GM18873 (cell line): ENCODE results near the gene IFNA7.
"Not testable (repeated sequence)": the region's sequence is repeated elsewhere in the genome, so short reads cannot be mapped to it uniquely, and the experiment has no call there.

Source experiments
- ATAC-seq: cut with Tn5 transposase; IDR thresholded peaks from one replicate; pipeline ENCODE4 v1.9.1; 2021; ENCODE audit warnings: mild to moderate bottlenecking, moderate library complexity, moderate number of reproducible peaks; ENCODE audit not compliant: unreplicated experiment, low FRiP score

Gene IFNA7

DNA sequence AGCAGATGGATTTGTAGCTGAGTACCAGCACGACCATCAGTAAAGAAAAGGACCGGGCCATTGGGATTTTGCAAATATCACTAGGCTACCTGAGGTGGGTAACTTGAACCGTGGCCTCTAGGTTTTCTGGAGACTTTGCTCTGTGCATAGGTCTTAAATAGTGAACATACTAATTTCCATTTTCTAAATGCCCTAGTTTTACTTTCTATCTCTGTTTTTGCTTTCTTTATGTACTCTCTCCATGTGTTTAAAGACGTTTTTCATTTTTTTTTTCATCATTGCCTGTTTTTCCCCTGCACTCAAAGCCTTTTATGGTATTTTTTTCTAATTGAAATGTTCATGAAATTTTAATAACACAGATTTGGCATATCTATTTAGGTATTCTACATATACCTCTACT is at the start of gene IFNA7:
TSS of gene IFNA7 (minus strand) at position 101 of the 400 bp plus-strand sequence. CDS start at position 61, 40 bp downstream.
- not testable (repeated sequence) for ATAC-seq

DNA sequence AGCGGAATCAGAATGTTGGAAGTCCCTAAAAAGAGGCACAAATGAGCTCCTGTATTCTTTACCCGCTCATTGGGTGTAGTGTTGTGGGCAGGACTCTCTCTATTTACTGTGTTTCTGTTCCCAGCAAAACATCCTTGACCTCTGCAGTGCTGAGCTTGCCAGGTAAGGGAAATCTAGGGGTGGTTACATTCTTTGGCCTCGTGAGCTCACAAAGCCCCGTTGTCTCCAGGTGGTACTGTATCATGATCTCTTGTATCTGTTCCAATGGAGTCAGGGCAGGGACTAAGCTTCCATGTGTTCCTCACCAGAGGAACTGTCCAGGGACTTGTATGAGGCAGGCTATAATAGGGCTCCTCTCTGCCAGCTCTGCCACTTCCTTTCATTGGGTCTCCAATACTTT is 49.6 kb upstream of the IFNA7 start:
- ATAC-seq: no peak

DNA sequence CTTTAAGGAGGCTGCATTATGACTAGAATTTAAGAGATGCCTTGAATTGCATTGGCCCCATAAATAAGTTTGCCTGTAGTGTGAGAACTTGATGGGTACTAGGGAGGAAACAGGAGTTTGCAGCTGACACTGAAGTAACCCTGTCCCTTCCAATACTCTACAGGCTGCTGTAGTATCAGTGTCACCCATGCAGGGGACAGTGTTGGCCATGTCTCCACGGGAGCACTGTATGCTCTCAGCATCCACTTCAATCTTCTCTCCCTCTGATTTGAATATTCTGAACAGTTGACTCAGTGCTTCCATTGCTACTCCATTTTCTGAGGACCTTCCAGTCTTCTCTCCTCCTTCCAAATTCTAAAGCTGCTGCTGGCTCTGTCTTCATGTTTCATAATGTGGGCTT is 49.2 kb upstream of the IFNA7 start:
- no peak for ATAC-seq

DNA sequence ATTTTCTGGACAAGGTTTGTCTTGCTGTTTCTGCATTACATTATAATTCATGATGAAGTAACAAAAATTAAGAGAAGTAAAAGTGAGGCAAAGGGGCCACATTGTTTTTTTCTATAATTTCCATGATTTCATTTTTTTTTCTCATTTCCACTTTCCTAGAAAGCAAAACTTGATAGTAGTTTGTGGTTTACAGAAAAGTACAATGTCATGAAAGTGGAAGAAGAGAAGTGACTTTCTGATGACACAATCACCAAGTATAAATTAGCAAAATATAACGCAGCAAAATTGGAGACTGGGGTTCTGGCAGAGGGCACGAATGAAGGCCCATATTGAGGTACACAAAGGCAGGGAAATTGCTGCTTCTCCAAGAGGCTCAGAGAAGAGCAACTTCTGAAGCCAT is 42.8 kb upstream of the IFNA7 start:
- ATAC-seq: no peak

DNA sequence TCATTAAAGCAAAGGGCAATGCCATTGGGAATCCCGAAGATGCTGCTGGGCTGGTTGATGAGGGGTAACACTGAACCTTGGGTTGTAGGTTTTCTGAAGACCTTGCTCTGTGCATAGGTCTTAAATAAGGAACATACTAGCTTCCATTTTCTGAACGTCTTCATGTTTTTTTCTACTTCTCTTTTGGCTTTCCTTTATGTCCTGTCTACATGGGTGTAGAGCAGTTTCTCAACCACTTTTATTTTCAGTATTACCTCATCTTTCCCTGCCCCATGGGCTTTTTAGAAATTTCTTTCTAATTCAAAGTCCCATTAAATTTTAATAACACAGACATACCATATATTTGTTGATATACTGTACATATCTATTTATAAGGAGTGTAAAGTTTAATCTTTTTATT is 37.9 kb upstream of the IFNA7 start, which contains the start of gene IFNA14:
TSS of gene IFNA14 (minus strand) at position 95 of the 400 bp plus-strand sequence. CDS start at position 25, 70 bp downstream.
- ATAC-seq: no peak

DNA sequence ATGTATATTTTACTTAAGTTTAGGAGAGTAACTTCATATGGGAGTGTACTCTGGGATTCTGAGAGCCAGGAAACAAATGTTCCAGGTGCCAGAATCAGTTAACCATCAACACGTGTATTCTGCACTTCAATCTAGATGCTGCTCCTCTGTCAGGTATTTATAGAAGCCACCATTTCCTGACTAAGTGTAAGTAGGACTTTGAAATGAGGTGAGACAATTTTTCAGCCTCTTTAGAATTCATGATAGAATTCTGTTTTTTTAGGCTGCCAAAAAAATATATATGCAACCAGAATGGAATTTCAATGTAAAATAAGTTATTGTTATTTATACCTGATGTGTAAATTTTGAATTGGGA is 34.3 kb upstream of the IFNA7 start:
- ATAC-seq: not testable (repeated sequence)

DNA sequence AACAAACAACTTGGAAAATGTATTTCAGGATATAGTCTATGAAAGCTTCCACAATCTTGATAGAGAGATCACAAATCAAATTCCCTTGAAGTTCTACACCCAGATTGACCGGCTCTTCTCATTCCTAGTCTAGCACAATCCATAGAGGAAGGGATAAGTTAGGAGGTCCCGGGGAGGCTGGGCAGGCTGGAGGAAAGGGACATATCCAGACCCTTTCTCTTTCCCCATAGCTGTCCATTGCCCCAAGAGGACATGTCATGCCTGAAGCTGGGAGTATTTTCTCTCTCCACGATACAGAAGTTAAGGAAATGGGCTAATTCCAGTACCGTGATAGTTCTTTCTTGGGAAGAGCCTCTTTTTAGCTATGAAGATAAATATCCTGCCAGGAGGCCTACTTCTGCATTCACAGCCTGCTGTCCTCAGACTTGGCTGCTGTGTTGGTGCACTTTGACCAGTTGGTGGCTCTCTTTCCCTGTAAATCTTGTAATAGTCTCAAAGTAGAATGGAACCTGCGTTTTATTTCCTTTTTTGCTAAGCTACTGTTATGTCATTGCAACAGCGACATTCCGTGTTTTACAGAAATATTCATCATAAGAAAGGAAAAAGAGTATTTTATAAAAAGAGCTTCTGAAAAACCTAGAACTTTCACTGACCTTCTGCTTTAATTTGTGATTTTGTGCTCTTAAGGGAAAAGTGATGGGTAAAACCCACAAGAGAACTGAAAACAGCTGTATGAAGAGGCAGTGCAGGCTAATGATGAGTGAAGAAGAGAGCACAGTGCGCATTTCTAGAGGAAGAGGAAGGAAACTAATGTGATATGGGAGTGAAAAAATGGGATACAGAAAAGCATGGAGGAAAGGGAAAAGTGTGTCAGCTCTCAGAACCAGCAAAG is 33.7 kb upstream of the IFNA7 start:
- ATAC-seq: peak; percentile 57

DNA sequence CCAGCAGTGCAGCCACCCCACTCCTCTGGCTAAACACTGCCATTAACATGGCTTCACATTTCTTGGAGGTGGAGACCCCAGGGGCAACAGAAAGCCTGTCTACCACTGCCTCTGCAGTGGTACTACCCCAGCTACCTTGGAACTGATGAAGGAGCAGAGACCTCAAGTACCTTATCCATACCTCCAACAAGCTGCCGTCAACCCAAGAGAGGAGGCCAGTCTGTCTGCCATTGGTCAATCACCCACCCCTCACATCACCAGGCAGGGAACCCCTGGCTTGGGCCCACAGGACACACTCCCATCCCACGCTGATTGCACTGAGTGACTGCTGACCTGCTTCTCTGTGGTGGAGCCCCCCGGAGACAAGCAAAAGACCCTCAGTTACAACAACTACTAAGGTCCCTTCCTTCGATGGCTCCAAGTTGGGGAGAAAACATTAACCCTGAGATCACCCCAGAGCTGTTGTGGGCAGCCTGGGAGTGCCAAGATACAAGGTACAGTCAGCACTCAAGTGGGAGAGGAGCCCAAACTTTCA is 32.2 kb upstream of the IFNA7 start:
- no peak for ATAC-seq

DNA sequence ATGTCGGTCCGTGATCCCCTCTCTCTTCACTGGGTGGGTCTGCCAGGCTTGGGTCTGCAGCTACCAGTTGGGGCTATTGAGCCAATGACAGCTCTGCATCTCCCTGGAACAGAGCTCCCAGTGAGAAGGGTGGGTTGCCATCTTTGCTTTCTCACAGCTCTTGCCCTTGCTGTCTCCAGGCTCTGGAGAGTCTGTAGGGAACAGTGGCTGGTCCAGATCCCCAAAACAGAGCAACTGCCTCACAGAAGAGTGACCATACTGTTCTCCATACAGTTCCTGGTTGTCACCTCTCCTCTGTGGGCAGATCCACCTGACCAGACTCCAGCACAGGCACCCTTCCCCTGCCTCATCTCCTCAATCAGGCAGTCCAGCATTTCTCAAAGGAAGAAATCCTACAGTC is 31.3 kb upstream of the IFNA7 start:
- ATAC-seq: no peak

DNA sequence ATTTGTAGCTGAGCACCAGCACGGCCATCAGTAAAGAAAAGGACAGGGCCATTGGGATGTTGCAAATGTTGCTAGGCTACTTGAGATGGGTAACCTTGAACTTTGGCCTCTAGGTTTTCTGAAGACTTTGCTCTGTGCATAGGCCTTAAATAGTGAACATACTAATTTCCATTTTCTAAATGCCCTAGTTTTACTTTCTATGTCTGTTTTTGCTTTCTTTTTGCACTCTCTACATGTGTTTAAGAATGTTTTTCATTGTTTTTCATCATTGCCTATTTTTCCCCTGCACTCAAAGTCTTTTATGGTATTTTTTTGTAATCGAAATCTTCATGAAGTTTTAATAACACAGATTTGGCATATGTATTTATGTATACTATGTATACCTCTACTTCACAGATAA is 26.1 kb upstream of the IFNA7 start, which contains the start of gene IFNA17:
TSS of gene IFNA17 (minus strand) at position 101 of the 400 bp plus-strand sequence. CDS start at position 52, 49 bp downstream.
- ATAC-seq: no peak

DNA sequence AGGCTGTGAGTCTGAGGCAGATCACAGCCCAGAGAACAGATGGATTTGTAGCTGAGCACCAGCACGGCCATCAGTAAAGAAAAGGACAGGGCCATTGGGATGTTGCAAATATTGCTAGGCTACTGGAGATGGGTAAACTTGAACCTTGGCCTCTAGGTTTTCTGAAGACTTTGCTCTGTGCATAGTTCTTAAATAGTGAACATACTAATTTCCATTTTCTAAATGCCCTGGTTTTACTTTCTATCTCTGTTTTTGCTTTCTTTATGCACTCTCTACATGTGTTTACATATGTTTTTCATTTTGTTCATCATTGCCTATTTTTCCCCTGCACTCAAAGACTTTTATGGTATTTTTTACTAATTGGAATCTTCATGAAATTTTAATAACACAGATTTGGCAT is 15.2 kb upstream of the IFNA7 start, which contains the start of gene IFNA16:
TSS of gene IFNA16 (minus strand) at position 101 of the 400 bp plus-strand sequence. CDS start at position 95, 6 bp downstream.
- ATAC-seq: not testable (repeated sequence)

DNA sequence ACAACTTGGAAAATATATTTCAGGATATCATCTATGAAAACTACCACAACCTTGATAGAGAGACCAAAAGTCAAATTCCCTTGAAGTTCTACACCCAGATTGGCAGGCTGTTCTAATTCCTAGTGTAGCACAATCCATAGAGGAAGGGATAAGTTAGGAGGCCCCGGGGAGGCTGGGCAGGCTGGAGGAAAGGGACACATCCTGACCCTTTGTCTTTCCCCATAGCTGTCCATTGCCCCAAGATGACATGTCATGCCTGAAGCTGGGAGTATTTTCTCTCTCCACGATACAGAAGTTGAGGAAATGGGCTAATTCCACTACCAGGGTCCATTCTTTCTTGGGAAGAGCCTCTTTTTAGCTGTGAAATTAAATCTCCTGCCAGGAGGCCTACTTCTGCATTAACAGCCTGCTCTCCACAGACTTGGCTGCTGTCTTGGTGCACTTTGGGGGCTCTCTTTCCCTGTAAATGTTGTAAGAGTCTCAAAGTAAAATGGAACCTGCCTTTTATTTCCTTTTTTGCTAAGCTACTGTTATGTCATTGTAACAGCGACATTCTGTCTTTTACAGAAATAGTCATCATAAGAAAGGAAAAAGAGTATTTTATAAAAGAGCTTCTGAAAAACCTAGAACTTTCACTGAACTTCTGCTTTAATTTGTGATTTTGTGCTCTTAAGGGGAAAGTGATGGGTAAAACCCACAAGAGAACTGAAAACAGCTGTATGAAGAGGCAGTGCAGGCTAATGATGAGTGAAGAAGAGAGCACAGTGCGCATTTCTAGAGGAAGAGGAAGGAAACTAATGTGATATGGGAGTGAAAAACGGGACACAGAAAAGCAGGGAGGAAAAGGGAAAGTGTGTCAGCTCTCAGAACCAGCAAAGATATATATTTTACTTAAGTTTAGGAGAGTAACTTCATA is 11.7 kb upstream of the IFNA7 start:
- peak; percentile 67 for ATAC-seq

DNA sequence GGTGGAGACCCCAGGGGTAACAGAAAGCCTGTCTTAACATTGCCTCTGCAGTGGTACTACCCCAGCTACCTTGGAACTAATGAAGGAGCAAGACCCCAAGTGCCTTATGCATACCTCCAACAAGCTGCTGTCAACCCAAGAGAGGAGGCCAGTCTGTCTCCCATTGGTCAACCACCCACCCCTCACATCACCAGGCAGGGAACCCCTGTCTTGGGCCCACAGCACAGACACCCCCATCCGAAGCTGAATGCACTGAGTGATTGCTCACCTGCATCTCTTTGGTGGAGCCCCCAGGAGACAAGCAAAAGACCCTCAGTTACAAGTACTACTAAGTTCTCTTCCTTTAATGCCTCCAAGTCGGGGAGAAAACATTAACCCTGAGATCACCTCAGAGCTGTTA is 10.2 kb upstream of the IFNA7 start:
- not testable (repeated sequence) for ATAC-seq

DNA sequence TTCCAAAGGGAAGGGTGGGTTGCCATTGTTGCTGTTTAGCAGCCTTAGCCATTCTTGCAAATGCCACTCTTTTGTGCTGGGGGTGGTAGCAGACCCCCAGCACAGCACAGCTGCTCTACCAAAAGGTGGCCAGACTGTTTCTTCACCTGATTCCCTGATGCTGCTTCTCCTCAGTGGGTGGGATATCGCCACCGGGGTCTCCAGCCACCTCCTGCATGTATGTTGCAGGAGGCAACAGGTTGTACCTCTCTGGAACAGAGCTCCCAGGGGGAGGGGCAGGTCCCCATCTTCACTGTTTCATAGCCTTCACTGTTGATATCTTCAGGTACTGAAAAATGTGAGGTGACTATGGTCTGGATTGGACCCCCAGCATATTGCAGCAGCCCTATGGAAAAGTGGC is 8.8 kb upstream of the IFNA7 start:
- ATAC-seq: not testable (repeated sequence)

DNA sequence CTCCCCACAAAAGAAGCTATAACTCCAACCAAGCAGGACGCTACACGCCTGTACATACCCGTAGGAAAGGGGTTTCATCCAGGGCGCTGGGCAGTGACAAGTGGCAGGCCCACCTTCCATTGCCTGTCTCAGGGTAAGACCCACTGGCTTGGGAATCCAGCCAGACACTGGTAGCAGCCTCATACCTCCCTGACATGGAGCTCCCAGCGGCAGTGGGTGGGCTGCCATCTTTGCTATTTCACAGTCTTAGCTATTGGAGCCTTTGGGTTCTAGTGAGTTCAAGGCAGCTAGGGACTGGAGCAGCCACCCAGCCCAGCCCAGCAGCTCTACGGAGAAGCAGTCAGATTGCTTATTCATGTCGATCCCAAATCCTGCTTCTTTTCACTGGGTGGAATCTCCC is 8.3 kb upstream of the IFNA7 start:
- ATAC-seq: no peak

DNA sequence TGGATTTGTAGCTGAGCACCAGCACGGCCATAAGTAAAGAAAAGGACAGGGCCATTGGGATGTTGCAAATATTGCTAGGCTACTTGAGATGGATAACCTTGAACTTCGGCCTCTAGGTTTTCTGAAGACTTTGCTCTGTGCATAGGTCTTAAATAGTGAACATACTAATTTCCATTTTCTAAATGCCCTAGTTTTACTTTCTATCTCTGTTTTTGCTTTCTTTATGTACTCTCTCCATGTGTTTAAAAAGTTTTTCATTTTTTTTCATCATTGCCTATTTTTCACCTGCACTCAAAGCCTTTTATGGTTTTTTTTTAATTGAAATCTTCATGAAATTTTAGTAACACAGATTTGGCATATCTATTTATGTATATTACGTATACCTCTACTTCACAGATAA is 5.0 kb upstream of the IFNA7 start, which contains the start of gene IFNA10:
TSS of gene IFNA10 (minus strand) at position 101 of the 400 bp plus-strand sequence. CDS start at position 55, 46 bp downstream.
- ATAC-seq: not testable (repeated sequence)

DNA sequence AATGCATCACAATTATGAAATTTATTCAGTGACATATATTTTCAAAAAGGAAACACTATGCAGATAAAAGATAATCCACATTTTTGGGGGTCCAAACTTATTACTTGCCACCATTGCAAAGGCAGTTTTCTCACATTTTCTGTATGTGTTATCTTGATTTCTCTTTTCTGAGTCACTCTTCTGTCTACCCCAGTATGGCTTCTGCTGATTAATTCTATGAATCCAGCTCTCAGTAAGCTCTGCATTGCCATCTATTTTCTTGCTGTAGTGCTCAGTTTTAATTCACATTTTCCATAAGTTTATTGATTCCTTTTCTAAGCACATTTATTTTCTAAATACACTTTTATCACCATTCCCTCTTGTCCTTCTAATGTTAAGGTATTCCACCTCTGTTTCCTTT is 3.2 kb upstream of the IFNA7 start:
- ATAC-seq: no peak

DNA sequence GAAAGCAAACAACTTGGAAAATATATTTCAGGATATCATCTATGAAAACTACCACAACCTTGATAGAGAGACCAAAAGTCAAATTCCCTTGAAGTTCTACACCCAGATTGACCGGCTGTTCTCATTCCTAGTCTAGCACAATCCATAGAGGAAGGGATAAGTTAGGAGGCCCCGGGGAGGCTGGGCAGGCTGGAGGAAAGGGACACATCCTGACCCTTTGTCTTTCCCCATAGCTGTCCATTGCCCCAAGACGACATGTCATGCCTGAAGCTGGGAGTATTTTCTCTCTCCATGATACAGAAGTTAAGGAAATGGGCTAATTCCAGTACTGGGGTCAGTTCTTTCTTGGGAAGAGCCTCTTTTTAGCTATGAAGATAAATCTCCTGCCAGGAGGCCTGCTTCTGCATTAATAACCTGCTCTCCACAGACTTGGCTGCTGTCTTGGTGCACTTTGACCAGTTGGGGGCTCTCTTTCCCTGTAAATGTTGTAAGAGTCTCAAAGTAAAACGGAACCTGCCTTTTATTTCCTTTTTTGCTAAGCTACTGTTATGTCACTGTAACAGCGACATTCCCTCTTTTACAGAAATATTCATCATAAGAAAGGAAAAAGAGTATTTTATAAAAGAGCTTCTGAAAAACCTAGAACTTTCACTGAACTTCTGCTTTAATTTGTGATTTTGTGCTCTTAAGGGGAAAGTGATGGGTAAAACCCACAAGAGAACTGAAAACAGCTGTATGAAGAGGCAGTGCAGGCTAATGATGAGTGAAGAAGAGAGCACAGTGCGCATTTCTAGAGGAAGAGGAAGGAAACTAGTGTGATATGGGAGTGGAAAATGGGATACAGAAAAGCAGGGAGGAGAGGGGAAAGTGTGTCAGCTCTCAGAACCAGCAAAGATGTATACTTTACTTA is 6.9 kb downstream of the IFNA7 start:
- ATAC-seq: peak; percentile 93

DNA sequence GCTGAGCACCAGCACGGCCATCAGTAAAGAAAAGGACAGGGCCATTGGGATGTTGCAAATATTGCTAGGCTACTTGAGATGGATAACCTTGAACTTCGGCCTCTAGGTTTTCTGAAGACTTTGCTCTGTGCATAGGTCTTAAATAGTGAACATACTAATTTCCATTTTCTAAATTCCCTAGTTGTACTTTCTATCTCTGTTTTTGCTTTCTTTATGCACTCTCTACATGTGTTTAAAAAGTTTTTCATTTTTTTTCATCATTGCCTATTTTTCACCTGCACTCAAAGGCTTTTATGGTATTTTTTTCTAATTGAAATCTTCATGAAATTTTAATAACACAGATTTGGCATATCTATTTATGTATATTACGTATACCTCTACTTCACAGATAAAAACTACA is 14.5 kb downstream of the IFNA7 start, which contains the start of gene IFNA4:
TSS of gene IFNA4 (minus strand) at position 101 of the 400 bp plus-strand sequence. CDS start at position 45, 56 bp downstream.
- not testable (repeated sequence) for ATAC-seq
